ENCODE results near the gene TRIM39. TPM values are rescaled to one million over a fixed set of nuclear protein-coding genes. Genes with fewer than 3 reads are reported as not detected.

Gene TRIM39
- total and polyA plus RNA-seq, 9 of the 15 experiments (the other 6 are each of a cell fraction or from before 2014, with no cell fraction given): 5.6 to 17.7 (median 12.8) TPM

- Histone ChIP-seq H3K4me2 (ENCODE audit: insufficient read depth, low read length) (peak overlapping the region; percentile 95), H2AFZ (ENCODE audit: low read depth, low read length) (peak overlapping the region; percentile 97), H3K79me2 (ENCODE audit: control insufficient read depth, insufficient read depth, low read length) (peaks cover 70% of the 10 kb centered on the region), H3K9ac (ENCODE audit: insufficient read depth in 1 of 2, low read depth in 2 of 2, low read length in 2 of 2) (peak overlapping the region; percentile 90 to 94), H3K9me3 (replicated peaks; ENCODE audit: control insufficient read depth, insufficient read depth, low read depth, low read length) (no peaks in the 10 kb centered on the region), H3K4me1 (replicated peaks in 1 of 2; ENCODE audit: control insufficient read depth in 2 of 2, insufficient read depth in 2 of 2, low read length in 2 of 2) (peaks cover 22 to 39% of the 10 kb centered on the region in 2 experiments), H3K4me3 (peak overlapping the region; percentile 84), H3K27me3 (ENCODE audit: control insufficient read depth in 2 of 2, insufficient read depth in 2 of 2, low read length in 2 of 2) (no peaks in the 10 kb centered on the region), H4K20me1 (replicated peaks; ENCODE audit: control insufficient read depth, insufficient read depth, low read length) (peaks cover 9% of the 10 kb centered on the region), H3K27ac (ENCODE audit: extremely low read depth, low read depth, low read length) (peak overlapping the region; percentile 92), H3K9me1 (ENCODE audit: control insufficient read depth, insufficient read depth, low read length) (no peaks in the 10 kb centered on the region), H3K36me3 (ENCODE audit: control insufficient read depth, insufficient read depth, low read length) (peaks cover 48% of the 10 kb centered on the region)
- intact Hi-C loops (cut with micrococcal nuclease) (loop anchor here (1.0 kb wide), 1 partner anchor 19 kb away; the partner anchor contains the start of gene RPP21), in situ Hi-C loops (cut with MboI) (no loop called here)
- ChIA-PET CTCF (ENCODE audit: low intra/inter-chr PET ratio) (no interaction called here), POLR2A (interaction anchor here (0.7 to 2.7 kb wide), 13 partner anchors 9 to 549 kb away, joined by 3 to 18 read pairs (median 4); partner anchors contain the start of genes PPP1R11 and RPP21)
- DNase-seq (ENCODE audit: extremely low read depth in 1 of 4, low spot score in 3 of 4) (peak in 3 of 4 experiments; percentile 30 to 81 (median 78)), FAIRE-seq (peak; percentile 23), ATAC-seq (peak; percentile 21)
- WGBS (ENCODE audit: insufficient coverage, low coverage, missing lambda C conversion rate): under 1% methylated on average over 29 of the region's 29 CpGs
- no TSS peak for BruUV-seq (replicated peaks)
- TF ChIP-seq, protein P1, sequence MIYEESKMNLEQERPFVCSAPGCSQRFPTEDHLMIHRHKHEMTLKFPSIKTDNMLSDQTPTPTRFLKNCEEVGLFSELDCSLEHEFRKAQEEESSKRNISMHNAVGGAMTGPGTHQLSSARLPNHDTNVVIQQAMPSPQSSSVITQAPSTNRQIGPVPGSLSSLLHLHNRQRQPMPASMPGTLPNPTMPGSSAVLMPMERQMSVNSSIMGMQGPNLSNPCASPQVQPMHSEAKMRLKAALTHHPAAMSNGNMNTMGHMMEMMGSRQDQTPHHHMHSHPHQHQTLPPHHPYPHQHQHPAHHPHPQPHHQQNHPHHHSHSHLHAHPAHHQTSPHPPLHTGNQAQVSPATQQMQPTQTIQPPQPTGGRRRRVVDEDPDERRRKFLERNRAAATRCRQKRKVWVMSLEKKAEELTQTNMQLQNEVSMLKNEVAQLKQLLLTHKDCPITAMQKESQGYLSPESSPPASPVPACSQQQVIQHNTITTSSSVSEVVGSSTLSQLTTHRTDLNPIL (CRISPR knock-in tag; IDR thresholded peaks at IDR 0.05): peak; percentile 55; the same call in 1 of the 2 replicates
- 0 out of 2 replicates have a peak, but pooled peaks have one; percentile 12 for TF ChIP-seq ZBTB26 (CRISPR knock-in tag; IDR thresholded peaks at IDR 0.05)
- TF ChIP-seq GATAD2B (IDR thresholded peaks at IDR 0.05; ENCODE audit: borderline replicate concordance): no peak
- TF ChIP-seq, protein P2, sequence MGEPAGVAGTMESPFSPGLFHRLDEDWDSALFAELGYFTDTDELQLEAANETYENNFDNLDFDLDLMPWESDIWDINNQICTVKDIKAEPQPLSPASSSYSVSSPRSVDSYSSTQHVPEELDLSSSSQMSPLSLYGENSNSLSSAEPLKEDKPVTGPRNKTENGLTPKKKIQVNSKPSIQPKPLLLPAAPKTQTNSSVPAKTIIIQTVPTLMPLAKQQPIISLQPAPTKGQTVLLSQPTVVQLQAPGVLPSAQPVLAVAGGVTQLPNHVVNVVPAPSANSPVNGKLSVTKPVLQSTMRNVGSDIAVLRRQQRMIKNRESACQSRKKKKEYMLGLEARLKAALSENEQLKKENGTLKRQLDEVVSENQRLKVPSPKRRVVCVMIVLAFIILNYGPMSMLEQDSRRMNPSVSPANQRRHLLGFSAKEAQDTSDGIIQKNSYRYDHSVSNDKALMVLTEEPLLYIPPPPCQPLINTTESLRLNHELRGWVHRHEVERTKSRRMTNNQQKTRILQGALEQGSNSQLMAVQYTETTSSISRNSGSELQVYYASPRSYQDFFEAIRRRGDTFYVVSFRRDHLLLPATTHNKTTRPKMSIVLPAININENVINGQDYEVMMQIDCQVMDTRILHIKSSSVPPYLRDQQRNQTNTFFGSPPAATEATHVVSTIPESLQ (CRISPR knock-in tag; IDR thresholded peaks at IDR 0.05): peak; percentile 63; the same call in 1 of the 2 replicates
- TF ChIP-seq TAF1 (IDR thresholded peaks at IDR 0.05; ENCODE audit: control insufficient read depth, extremely low read depth, insufficient read depth, low read length, severe bottlenecking): peak; percentile 35
- TF ChIP-seq E2F6 (IDR thresholded peaks at IDR 0.05; ENCODE audit: borderline replicate concordance in 1 of 2, extremely low read depth in 1 of 2, insufficient read depth in 1 of 2, insufficient read length in 1 of 2, low read depth in 1 of 2, low read length in 1 of 2, poor library complexity in 1 of 2, severe bottlenecking in 1 of 2): peak; percentile 60 to 76
- TF ChIP-seq, protein P3, sequence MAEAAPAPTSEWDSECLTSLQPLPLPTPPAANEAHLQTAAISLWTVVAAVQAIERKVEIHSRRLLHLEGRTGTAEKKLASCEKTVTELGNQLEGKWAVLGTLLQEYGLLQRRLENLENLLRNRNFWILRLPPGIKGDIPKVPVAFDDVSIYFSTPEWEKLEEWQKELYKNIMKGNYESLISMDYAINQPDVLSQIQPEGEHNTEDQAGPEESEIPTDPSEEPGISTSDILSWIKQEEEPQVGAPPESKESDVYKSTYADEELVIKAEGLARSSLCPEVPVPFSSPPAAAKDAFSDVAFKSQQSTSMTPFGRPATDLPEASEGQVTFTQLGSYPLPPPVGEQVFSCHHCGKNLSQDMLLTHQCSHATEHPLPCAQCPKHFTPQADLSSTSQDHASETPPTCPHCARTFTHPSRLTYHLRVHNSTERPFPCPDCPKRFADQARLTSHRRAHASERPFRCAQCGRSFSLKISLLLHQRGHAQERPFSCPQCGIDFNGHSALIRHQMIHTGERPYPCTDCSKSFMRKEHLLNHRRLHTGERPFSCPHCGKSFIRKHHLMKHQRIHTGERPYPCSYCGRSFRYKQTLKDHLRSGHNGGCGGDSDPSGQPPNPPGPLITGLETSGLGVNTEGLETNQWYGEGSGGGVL (CRISPR knock-in tag; IDR thresholded peaks at IDR 0.05): no peak
- no peak for TF ChIP-seq EP300 (IDR thresholded peaks at IDR 0.05; ENCODE audit: low read length)
- peak; percentile 79 for TF ChIP-seq MIER1 (IDR thresholded peaks at IDR 0.05; ENCODE audit: low read depth)
- TF ChIP-seq SLC30A9 (CRISPR knock-in tag; IDR thresholded peaks at IDR 0.05): no peak
- 0 out of 2 replicates have a peak, but pooled peaks have one; percentile 5 for TF ChIP-seq BRD4 (IDR thresholded peaks at IDR 0.05)
Measured at GRCh38 chr6:30325873-30326525, 728 bp upstream of the TRIM39 start.
